ENCODE data around the gene LPIN1. TPM values are rescaled to one million over a fixed set of nuclear protein-coding genes. Genes with fewer than 3 reads are reported as not detected.

LPIN1 gene
- total and polyA plus RNA-seq, 2 of the 13 experiments (the other 11 are each of a cell fraction or from before 2014, with no cell fraction given), result 9.7 to 19.4 TPM

GRCh38 chr2:11698009-11698922 is 48.2 kb upstream of the LPIN1 start (continued):
- TF ChIP-seq AFF4 (CRISPR knock-in tag; IDR thresholded peaks at IDR 0.05) (no peak), ZSCAN9 (CRISPR knock-in tag; IDR thresholded peaks at IDR 0.05; ENCODE audit: borderline replicate concordance) (0 out of 2 replicates have a peak, but pooled peaks have one; percentile 42), ZNF800 (CRISPR knock-in tag; IDR thresholded peaks at IDR 0.05) (no peak), ZFP36 (IDR thresholded peaks at IDR 0.05; ENCODE audit: borderline replicate concordance, low read depth, low read length, partially characterized antibody) (no peak), SRSF4 (IDR thresholded peaks at IDR 0.05; ENCODE audit: low read depth, low read length, poor library complexity, severe bottlenecking) (no peak), ZNF317 (CRISPR knock-in tag; IDR thresholded peaks at IDR 0.05) (no peak; the same call in 1 of the 2 replicates), POLR2G (IDR thresholded peaks at IDR 0.05; ENCODE audit: low read depth, low read length) (no peak), GABPA (IDR thresholded peaks at IDR 0.05; ENCODE audit: low read depth, low read length) (no peak), GABPA (CRISPR knock-in tag; IDR thresholded peaks at IDR 0.05; ENCODE audit: low read depth) (peak; percentile 46; the same call in 1 of the 2 replicates), CERS6 (CRISPR knock-in tag; IDR thresholded peaks at IDR 0.05) (no peak), POGK (CRISPR knock-in tag; conservative IDR thresholded peaks at IDR 0.05) (0 out of 2 replicates have a peak, but pooled peaks have one; percentile 42), HNRNPUL1 (IDR thresholded peaks at IDR 0.05; ENCODE audit: low read depth, low read length) (no peak), RCOR2 (CRISPR knock-in tag; IDR thresholded peaks at IDR 0.05) (peak; percentile 73), ISX (CRISPR knock-in tag; conservative IDR thresholded peaks at IDR 0.05) (no peak), GTF3A (CRISPR knock-in tag; conservative IDR thresholded peaks at IDR 0.05) (no peak), ZNF644 (CRISPR knock-in tag; IDR thresholded peaks at IDR 0.05; ENCODE audit: low read depth) (peak; percentile 40; the same call in 1 of the 2 replicates)
- TF ChIP-seq, protein P1, sequence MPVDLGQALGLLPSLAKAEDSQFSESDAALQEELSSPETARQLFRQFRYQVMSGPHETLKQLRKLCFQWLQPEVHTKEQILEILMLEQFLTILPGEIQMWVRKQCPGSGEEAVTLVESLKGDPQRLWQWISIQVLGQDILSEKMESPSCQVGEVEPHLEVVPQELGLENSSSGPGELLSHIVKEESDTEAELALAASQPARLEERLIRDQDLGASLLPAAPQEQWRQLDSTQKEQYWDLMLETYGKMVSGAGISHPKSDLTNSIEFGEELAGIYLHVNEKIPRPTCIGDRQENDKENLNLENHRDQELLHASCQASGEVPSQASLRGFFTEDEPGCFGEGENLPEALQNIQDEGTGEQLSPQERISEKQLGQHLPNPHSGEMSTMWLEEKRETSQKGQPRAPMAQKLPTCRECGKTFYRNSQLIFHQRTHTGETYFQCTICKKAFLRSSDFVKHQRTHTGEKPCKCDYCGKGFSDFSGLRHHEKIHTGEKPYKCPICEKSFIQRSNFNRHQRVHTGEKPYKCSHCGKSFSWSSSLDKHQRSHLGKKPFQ (CRISPR knock-in tag; IDR thresholded peaks at IDR 0.05; ENCODE audit: insufficient replicate concordance), result no peak
